HUES64 (cell line): ENCODE results near the gene KCNV2.

Experiments used
- H3K27ac ChIP-seq: 2 replicates; pipeline ENCODE4 v1.7.0; 2013; ENCODE audit warnings: low read depth, low read length, inconsistent platforms
- H3K27me3 ChIP-seq: 2 replicates; pipeline ENCODE4 v1.6.1; 2013; ENCODE audit warnings: mild to moderate bottlenecking, low read length; ENCODE audit not compliant: insufficient read depth
- H3K36me3 ChIP-seq: 2 replicates; pipeline ENCODE4 v1.6.1; 2013; ENCODE audit warnings: mild to moderate bottlenecking, low read length; ENCODE audit not compliant: insufficient read depth
- H3K4me1 ChIP-seq: 2 replicates; pipeline ENCODE4 v1.6.1; 2013; ENCODE audit warnings: mild to moderate bottlenecking, low read length, moderate library complexity; ENCODE audit not compliant: insufficient read depth
- H3K4me3 ChIP-seq: 2 replicates; pipeline ENCODE4 v1.5.1; 2013; ENCODE audit warnings: mild to moderate bottlenecking, low read length, moderate library complexity
- H3K9ac ChIP-seq: 2 replicates; pipeline ENCODE4 v1.6.1; 2013; ENCODE audit warnings: mild to moderate bottlenecking, low read depth, low read length
- H3K9me3 ChIP-seq: 2 replicates; pipeline ENCODE4 v1.6.1; 2013; ENCODE audit warnings: low read depth, low read length; ENCODE audit not compliant: insufficient read depth
- WGBS: fragments of 150-250, 120-280 bp; methylation state at CpG from one replicate; pipeline ENCODE4 v1.1.7; 2013; ENCODE audit warnings: missing lambda C conversion rate; 5-methylcytosine and 5-hydroxymethylcytosine counted together

KCNV2 gene

DNA sequence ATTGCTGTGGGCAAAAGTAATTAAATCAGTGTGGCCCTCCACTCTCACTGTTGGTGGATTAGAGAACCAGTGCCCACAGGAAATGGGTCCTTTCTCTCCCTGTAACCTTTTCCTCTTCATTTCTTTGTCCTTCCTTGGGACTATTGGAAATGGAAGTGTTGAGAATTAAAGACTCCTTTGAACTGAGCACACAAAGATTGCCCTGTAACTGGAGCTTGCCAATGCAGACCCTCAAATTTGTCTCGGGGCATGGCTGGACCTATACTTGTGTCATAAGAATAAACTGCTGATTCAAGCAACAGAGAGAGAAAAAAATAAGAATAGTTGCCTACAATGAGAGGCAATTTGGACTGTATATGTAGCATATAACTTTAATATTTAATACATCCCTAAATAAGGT, 13.7 kb downstream of the KCNV2 start:
- no peak overlapping the region for H3K4me3 ChIP-seq
- H3K36me3 ChIP-seq: no peaks in the 10 kb centered on the region
- H3K27ac ChIP-seq: no peak overlapping the region; the same call in 1 of the 2 replicates
- H3K9me3 ChIP-seq: no peaks in the 10 kb centered on the region
- H3K9ac ChIP-seq: no peak overlapping the region
- H3K4me1 ChIP-seq: peaks cover 4% of the 10 kb centered on the region; the same call in 1 of the 2 replicates
- H3K27me3 ChIP-seq: no peaks in the 10 kb centered on the region
- WGBS: 85% methylated on average over 1 of the region's 1 CpG

DNA sequence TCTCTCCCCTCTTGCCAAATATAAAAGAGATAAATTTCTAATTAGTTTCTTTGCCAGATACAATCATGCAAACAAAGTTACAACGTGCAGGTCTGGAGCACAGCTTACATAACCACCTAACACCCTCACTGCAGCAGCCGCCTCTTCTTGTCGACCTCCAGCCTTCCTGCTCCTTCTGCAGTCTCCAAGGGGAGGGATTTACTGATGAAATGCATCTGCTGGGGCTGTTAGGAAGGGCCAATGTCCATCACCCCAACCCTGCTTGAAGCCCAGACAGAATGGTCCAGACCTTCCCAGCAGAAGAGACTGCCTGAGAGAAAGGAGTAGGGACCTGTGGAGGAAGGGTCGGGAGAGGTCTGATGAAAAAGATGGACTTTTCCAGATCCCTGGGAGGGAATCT, 15.2 kb downstream of the KCNV2 start:
- no peaks in the 10 kb centered on the region for H3K9me3 ChIP-seq
- no peak overlapping the region for H3K27ac ChIP-seq
- 78% methylated on average over 4 of the region's 4 CpGs for WGBS
- H3K4me3 ChIP-seq: no peak overlapping the region
- no peaks in the 10 kb centered on the region for H3K36me3 ChIP-seq
- no peaks in the 10 kb centered on the region for H3K27me3 ChIP-seq
- no peak overlapping the region for H3K9ac ChIP-seq
- H3K4me1 ChIP-seq: peaks cover 4% of the 10 kb centered on the region; the same call in 1 of the 2 replicates

GRCh38 chr9:2740616-2741015, 23.3 kb downstream of the KCNV2 start:
- H3K36me3 ChIP-seq: no peaks in the 10 kb centered on the region
- H3K4me1 ChIP-seq: peaks cover 6% of the 10 kb centered on the region; the same call in 1 of the 2 replicates
- H3K9me3 ChIP-seq: no peaks in the 10 kb centered on the region
- no peak overlapping the region for H3K4me3 ChIP-seq
- H3K27ac ChIP-seq: no peak overlapping the region
- H3K27me3 ChIP-seq: no peaks in the 10 kb centered on the region
- H3K9ac ChIP-seq: no peak overlapping the region

- Histone ChIP-seq H3K4me3 (no peak overlapping the region), H3K27me3 (no peaks in the 10 kb centered on the region), H3K9ac (no peak overlapping the region), H3K9me3 (no peaks in the 10 kb centered on the region), H3K36me3 (no peaks in the 10 kb centered on the region), H3K4me1 (peaks cover 14% of the 10 kb centered on the region; the same call in 1 of the 2 replicates), H3K27ac (no peak overlapping the region)
- 94% methylated on average over 5 of the region's 6 CpGs for WGBS
These were observed 24.3 kb downstream of the KCNV2 start for GRCh38 chr9:2741441-2742158.

DNA sequence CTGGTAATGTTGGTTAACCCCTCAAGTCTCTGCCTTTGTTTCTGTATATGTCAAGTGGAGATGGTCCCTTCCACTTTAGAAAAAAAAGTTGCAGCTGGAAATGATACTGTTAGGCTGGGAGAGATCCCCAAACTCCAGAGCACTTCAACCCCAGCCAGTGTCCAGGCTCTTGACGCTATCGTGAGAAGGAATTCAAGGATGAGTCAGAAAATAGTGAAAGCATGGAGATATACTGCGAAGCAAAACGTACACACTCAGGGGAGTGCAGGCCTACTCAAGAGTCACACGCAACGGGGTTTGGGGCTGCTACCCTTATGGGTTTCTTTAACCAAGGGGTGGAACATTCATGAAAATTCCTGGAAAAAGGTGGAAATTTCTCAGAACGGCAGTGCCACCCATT, 24.9 kb downstream of the KCNV2 start:
- no peaks in the 10 kb centered on the region for H3K9me3 ChIP-seq
- H3K36me3 ChIP-seq: no peaks in the 10 kb centered on the region
- 94% methylated on average over 7 of the region's 7 CpGs for WGBS
- H3K4me1 ChIP-seq: peaks cover 16% of the 10 kb centered on the region; the same call in 1 of the 2 replicates
- H3K27me3 ChIP-seq: no peaks in the 10 kb centered on the region
- no peak overlapping the region for H3K9ac ChIP-seq
- no peak overlapping the region for H3K27ac ChIP-seq
- H3K4me3 ChIP-seq: no peak overlapping the region

DNA sequence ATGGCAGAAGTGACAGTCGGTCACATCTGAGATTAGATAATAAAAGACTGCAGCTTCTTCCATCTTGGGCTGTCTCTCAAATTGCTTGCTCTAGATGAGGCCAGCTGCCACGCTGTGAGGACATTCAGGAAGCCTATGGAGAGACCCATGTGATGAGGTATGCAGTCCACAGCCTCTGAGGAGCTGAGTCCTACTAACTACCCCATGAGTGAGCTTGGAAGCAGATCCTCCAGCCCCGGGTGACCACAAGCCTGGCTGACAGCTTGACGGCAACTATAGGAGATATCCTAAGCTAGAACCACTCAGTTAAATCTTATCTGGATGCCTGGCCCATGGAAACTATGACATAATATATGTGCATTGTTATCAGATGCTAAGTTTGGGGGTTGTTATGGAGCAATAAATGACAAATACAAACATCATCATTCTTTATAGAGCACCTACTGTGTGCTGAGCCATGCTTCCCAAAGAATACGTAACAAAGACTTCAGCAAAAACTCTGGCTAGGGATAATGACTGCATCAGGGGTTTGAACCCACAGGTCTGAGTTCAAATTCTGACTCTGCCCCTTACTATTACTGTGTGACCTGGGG, 26.7 kb downstream of the KCNV2 start:
- H3K27ac ChIP-seq: no peak overlapping the region
- H3K27me3 ChIP-seq: no peaks in the 10 kb centered on the region
- WGBS: 93% methylated on average over 5 of the region's 5 CpGs
- peaks cover 16% of the 10 kb centered on the region; the same call in 1 of the 2 replicates for H3K4me1 ChIP-seq
- no peak overlapping the region for H3K4me3 ChIP-seq
- no peaks in the 10 kb centered on the region for H3K36me3 ChIP-seq
- H3K9ac ChIP-seq: no peak overlapping the region
- no peaks in the 10 kb centered on the region for H3K9me3 ChIP-seq

DNA sequence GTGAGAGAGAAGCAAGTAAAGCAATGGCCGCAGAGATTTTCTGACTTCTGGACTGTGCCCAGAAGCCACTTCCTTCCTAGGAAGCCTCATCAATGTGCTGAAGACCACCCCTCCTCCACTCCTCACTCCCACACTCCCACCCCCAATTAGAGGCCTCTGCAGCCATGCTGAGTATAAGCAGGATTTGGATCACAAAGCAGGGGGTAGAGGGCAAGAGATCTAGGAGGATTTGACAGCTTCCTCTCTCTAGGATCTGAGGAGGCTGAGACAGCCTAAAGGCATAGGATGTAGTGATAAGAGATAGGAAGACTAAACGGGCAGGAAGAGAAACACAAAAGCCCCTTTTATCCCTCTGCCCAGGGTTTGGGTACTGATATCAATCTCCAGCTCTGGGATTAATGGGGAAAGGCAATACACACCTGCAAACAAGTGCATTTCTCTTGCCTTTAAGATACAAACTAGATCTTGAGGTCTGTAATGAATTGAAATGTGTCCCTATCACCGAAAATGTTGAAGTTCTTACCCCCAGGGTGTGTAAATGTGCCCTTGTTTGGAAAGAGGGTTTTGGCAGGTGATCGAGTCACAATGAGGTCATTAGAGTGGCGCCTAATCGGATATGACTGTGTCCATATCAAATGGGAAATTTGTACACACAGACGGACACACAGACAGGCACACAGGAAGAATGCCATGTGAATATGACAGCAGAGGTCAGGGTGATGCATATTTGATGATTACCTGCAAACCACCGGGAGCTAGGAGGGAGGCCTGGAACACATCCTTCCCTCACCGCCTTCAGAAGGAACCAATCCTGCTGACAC, 28.5 kb downstream of the KCNV2 start:
- Histone ChIP-seq H3K27ac (no peak overlapping the region), H3K9me3 (no peaks in the 10 kb centered on the region), H3K27me3 (no peaks in the 10 kb centered on the region), H3K4me1 (peaks cover 16% of the 10 kb centered on the region; the same call in 1 of the 2 replicates), H3K4me3 (no peak overlapping the region), H3K9ac (no peak overlapping the region), H3K36me3 (0 out of 2 replicates have a peak, but pooled peaks cover 6% of the 10 kb centered on the region)
- WGBS: 87% methylated on average over 9 of the region's 9 CpGs

DNA sequence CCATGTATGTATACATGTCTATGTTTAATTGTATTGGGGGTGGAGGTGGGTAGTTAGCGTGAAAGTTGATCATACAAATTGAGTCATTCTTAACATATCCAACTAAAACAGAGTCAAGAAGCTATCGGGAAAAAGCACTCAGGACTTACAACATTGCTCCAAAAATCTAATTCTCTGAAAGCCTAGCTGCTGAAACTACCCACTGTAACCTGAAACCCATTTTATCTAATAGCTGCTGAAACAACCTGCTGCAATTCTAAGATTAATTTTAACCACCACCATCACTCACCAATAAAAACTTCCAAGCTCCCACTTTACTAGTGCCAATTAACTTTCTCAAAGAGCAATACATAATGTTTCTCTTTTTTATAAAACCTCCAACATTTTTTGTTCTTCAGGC, 32.2 kb downstream of the KCNV2 start:
- Histone ChIP-seq H3K9ac (no peak overlapping the region), H3K4me3 (no peak overlapping the region), H3K36me3 (peaks cover 15% of the 10 kb centered on the region; the same call in 1 of the 2 replicates), H3K27me3 (no peaks in the 10 kb centered on the region), H3K4me1 (peaks cover 16% of the 10 kb centered on the region; the same call in 1 of the 2 replicates), H3K9me3 (no peaks in the 10 kb centered on the region), H3K27ac (no peak overlapping the region)
- 92% methylated on average over 1 of the region's 2 CpGs for WGBS

DNA sequence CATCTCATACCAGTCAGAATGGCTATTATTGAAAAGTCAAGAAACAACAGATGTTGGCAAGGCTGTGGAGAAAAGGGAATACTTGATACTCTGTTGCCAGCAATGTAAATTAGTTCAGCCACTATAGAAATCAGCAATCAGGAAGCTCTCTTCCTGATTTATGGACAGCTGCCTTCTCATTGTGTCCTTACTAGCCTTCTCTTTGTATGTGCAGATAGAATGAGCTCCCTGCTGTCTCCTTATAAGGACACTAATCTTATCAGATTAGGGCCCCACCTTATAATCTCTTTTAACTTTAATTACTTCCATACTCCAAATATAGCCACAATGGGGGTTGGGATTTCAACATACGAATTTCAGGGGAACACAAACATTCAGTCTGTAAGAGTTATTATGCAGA, 38.0 kb downstream of the KCNV2 start:
- peaks cover 38% of the 10 kb centered on the region for H3K4me1 ChIP-seq

DNA sequence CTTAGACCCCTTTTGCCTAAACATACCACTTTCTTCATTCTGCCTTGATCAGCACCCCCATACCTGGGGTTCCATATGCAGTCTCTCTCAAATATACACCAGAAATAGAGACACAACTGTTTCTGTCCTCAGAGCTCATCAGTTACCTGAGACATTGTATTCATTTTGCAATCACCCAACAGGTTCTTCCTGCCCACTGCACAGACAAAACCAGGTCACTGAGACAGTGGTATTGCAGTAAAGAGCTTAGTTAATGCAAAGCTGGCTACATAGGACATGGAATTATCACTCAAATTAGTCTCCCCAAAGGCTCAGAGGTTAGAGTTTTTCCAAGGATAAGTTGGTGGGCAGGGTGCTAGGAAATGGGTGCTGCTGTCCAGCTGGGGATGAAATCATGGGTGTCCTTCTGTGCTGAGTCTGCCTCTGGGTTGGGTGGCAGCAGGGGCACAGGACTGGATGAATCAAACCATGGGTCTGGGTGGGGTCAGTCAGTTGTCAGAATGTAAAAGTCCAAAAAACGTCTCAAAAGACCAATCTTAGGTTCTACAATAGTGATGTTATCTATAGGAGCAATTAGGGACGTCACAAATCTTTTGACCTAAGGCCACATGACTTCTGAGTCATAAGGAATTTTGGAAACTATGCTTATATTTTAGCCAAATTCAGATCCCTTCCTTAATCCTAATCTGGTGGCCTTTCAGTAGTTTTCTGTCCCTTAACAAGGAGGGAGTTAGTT, 41.0 kb downstream of the KCNV2 start:
- WGBS: 79% methylated on average over 2 of the region's 2 CpGs
- Histone ChIP-seq H3K36me3 (peaks cover 8% of the 10 kb centered on the region), H3K9me3 (no peaks in the 10 kb centered on the region), H3K9ac (no peak overlapping the region), H3K4me3 (no peak overlapping the region), H3K27ac (no peak overlapping the region; the same call in 1 of the 2 replicates), H3K27me3 (no peaks in the 10 kb centered on the region), H3K4me1 (peaks cover 43% of the 10 kb centered on the region)

More for the DNA sequence above, 38.0 kb downstream of the KCNV2 start:
- H3K9me3 ChIP-seq: no peaks in the 10 kb centered on the region
- no peak overlapping the region for H3K27ac ChIP-seq
- no peak overlapping the region for H3K9ac ChIP-seq
- no peaks in the 10 kb centered on the region for H3K27me3 ChIP-seq
- peaks cover 13% of the 10 kb centered on the region for H3K36me3 ChIP-seq
- no peak overlapping the region for H3K4me3 ChIP-seq
- 64% methylated on average over 1 of the region's 1 CpG for WGBS
